Naive thymus-derived CD4-positive, alpha-beta T cell (primary cell): ENCODE measurements around the gene POLE2. TPM values are rescaled to one million over a fixed set of nuclear protein-coding genes. Genes with fewer than 3 reads are reported as not detected.
"Not testable (repeated sequence)": the region's sequence is repeated elsewhere in the genome, so short reads cannot be mapped to it uniquely, and the experiment has no call there.

ENCODE experiments used
- ATAC-seq: fragments of 150-1000 bp; cut with Tn5 transposase; 2 replicates; pipeline ENCODE4 v1.10.0; 2021; ENCODE audit warnings: mild to moderate bottlenecking, moderate library complexity
- CTCF ChIA-PET: fragments of 350-600 bp; sonication (Branson Sonifier 250); formaldehyde crosslinking; loops from one replicate; lab custom pipeline; 2021; ENCODE audit warnings: antibody characterized with exemption; lab: Charles Lee
- POLR2A ChIA-PET: fragments of 350-600 bp; sonication (Branson Sonifier 250); formaldehyde crosslinking; loops from one replicate; lab custom pipeline; 2021; ENCODE audit warnings: antibody characterized with exemption, inconsistent platforms; lab: Charles Lee
- DNase-seq, 9 donors: peaks; one replicate each; pipeline versions ENCODE4 v3.0.0 to v3.0.0-alpha.2; 2020 to 2022; ENCODE audit warnings: mixed read lengths in 1 of 9
- H3K27ac ChIP-seq: one replicate; pipeline ENCODE4 v1.7.0; 2013; ENCODE audit warnings: mild to moderate bottlenecking, low read depth, low read length, moderate library complexity
- H3K27me3 ChIP-seq, 2 donors: one replicate each; pipeline ENCODE4 v1.7.0; 2013; ENCODE audit warnings: low read length in 2 of 2, mild to moderate bottlenecking in 2 of 2, moderate library complexity in 2 of 2; ENCODE audit not compliant: control insufficient read depth in 2 of 2, insufficient read depth in 2 of 2
- H3K36me3 ChIP-seq, 3 experiments: 1 replicate in 2 of 3; 2 replicates in 1 of 3; pipeline ENCODE4 v1.7.0; 2013; ENCODE audit warnings: low read length in 3 of 3, mild to moderate bottlenecking in 3 of 3, moderate library complexity in 1 of 3; ENCODE audit not compliant: insufficient read depth in 3 of 3, control insufficient read depth in 2 of 3
- H3K4me1 ChIP-seq, 2 donors: one replicate each; pipeline ENCODE4 v1.7.0; 2013; ENCODE audit warnings: low read length in 2 of 2, mild to moderate bottlenecking in 2 of 2, moderate library complexity in 1 of 2; ENCODE audit not compliant: control insufficient read depth in 2 of 2, insufficient read depth in 2 of 2
- H3K4me3 ChIP-seq: 2 replicates; pipeline ENCODE4 v1.7.0; 2013; ENCODE audit warnings: mild to moderate bottlenecking, low read length
- H3K9me3 ChIP-seq, 3 experiments: 1 replicate in 2 of 3; 2 replicates in 1 of 3; pipeline ENCODE4 v1.7.0; 2013; ENCODE audit warnings: low read length in 3 of 3; ENCODE audit not compliant: control insufficient read depth in 2 of 3
- H3K27ac Mint-ChIP-seq, 9 donors: one replicate each; pipeline ENCODE4 v1.8.0; 2020 to 2022; ENCODE audit warnings: mixed read lengths in 9 of 9, mild to moderate bottlenecking in 8 of 9, moderate library complexity in 5 of 9, inconsistent platforms in 2 of 9
- H3K27me3 Mint-ChIP-seq, 5 donors: one replicate each; pipeline ENCODE4 v1.8.0; 2021 to 2022; ENCODE audit warnings: mixed read lengths in 5 of 5, mild to moderate bottlenecking in 1 of 5
- H3K36me3 Mint-ChIP-seq, 5 donors: one replicate each; pipeline ENCODE4 v1.8.0; 2020 to 2022; ENCODE audit warnings: mixed read lengths in 5 of 5, mild to moderate bottlenecking in 3 of 5, inconsistent platforms in 1 of 5
- H3K4me1 Mint-ChIP-seq, 7 donors: one replicate each; pipeline ENCODE4 v1.8.0; 2020 to 2022; ENCODE audit warnings: mixed read lengths in 7 of 7, mild to moderate bottlenecking in 3 of 7, inconsistent platforms in 1 of 7
- H3K4me3 Mint-ChIP-seq, 10 donors: one replicate each; pipeline ENCODE4 v1.8.0; 2020 to 2022; ENCODE audit warnings: mild to moderate bottlenecking in 10 of 10, mixed read lengths in 10 of 10, moderate library complexity in 6 of 10, inconsistent platforms in 2 of 10
- H3K9me3 Mint-ChIP-seq, 11 donors: one replicate each; pipeline ENCODE4 v1.8.0; 2020 to 2022; ENCODE audit warnings: mixed read lengths in 11 of 11, mild to moderate bottlenecking in 4 of 11, inconsistent platforms in 1 of 11, moderate library complexity in 1 of 11
- intact Hi-C, 2 donors: fragments of 100-400 bp; cut with micrococcal nuclease; formaldehyde crosslinking; loops; one replicate each; pipeline ENCODE4 v1.15.1; 2023
- polyA plus RNA-seq, 2 donors: library from polyadenylated mRNA; unstranded; fragments of 300-500 nt; fragmentation: Illumina TruSeq; gene quantifications; one replicate each; pipeline ENCODE4 v1.2.3, GENCODE V29; 2021
- total RNA-seq, 6 experiments: library from RNA in 5 of 6; stranded (reverse) in 5 of 6; gene quantifications; 1 replicate in 5 of 6; 2 replicates in 1 of 6; pipeline ENCODE4 v1.2.3 and lab custom pipeline; 2021 to 2026

The POLE2 gene, protein sequence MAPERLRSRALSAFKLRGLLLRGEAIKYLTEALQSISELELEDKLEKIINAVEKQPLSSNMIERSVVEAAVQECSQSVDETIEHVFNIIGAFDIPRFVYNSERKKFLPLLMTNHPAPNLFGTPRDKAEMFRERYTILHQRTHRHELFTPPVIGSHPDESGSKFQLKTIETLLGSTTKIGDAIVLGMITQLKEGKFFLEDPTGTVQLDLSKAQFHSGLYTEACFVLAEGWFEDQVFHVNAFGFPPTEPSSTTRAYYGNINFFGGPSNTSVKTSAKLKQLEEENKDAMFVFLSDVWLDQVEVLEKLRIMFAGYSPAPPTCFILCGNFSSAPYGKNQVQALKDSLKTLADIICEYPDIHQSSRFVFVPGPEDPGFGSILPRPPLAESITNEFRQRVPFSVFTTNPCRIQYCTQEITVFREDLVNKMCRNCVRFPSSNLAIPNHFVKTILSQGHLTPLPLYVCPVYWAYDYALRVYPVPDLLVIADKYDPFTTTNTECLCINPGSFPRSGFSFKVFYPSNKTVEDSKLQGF
- total RNA-seq, result 10 to 100 TPM in 1 of 5 experiments, 1 to 10 TPM in 3, under 1 TPM in 1; 0.80 to 23.1 (median 1.2) TPM
- 1 to 10 TPM in 1 of 2 donors, under 1 TPM in 1; 0.90 to 2.1 TPM for polyA plus RNA-seq
- 0.40 reads per million for total RNA-seq (lab: John Stamatoyannopoulos, UW)

- H3K27ac Mint-ChIP-seq, result peak within 1 kb of the TSS; percentile 71 to 91 (median 87)
- Histone ChIP-seq H3K27ac (peak within 1 kb of the TSS; percentile 68), H3K27me3 (no peaks in the 10 kb centered on the region), H3K4me1 (peaks cover 6 to 11% of the 10 kb centered on the region in 2 donors), H3K4me3 (peak within 1 kb of the TSS; percentile 84), H3K9me3 (no peaks in the 10 kb centered on the region), H3K36me3 (peaks cover 0 to 7% (median 0%) of the 10 kb centered on the region in 3 experiments)
- no peaks in the 10 kb centered on the region for H3K9me3 Mint-ChIP-seq
- H3K36me3 Mint-ChIP-seq, result peaks cover 0 to 7% (median 0%) of the 10 kb centered on the region in 5 donors
- intact Hi-C loops, result loop anchor here (1.0 to 5.0 kb wide), 7 partner anchors 54 to 624 kb away; partner anchors contain the start of genes DMAC2L (in 2 of the 2), L2HGDH (in 2 of the 2), MGAT2 (in 1 of the 2) and RPL36AL (in 1 of the 2)
- peak within 1 kb of the TSS; percentile 82 to 93 (median 87) for H3K4me3 Mint-ChIP-seq
- CTCF ChIA-PET, result interaction anchor here (0.7 kb wide), 1 partner anchor 54 kb away, joined by 4 read pairs; the partner anchor contains the start of gene DNAAF2
- H3K4me1 Mint-ChIP-seq, result peaks cover 20 to 54% (median 27%) of the 10 kb centered on the region in 7 donors
- DNase-seq, result peak; percentile 46 to 87 (median 57)
- POLR2A ChIA-PET, result interaction anchor here (0.6 to 3.2 kb wide), 13 partner anchors 12 to 174 kb away, joined by 3 to 25 read pairs (median 4); partner anchors contain the start of genes DNAAF2, KLHDC2, LRR1 and MGAT2
- ATAC-seq, result peak; percentile 87
- no peaks in the 10 kb centered on the region for H3K27me3 Mint-ChIP-seq
Measured at GRCh38 chr14:49687942-49688700, at the start of gene POLE2. Gene POLE2 (minus strand): TSS chr14:49688214. CDS start chr14:49688203, 11 bp downstream.

DNA sequence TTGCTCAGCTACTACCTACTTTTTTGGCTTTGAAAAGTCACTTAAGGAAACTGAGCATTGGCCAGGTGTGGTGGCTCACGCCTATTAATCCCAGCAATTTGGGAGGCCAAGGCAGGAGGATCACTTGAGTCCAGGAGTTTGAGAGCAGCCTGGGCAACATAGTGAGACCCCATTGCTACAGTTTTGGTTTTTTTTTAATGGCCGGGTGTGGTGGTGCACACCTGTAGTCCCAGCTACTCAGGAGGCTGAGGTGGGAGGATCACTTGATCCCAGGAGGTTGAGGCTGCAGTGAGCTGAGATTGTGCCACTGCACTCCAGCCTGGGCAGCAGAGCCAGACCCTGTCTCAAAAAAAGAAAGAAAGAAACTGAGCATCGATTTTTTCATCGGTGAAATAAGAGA lies 47.7 kb upstream of the POLE2 start:
- H3K36me3 Mint-ChIP-seq, result peaks cover 0 to 38% (median 17%) of the 10 kb centered on the region in 5 donors
- H3K4me3 ChIP-seq, H3K27me3 Mint-ChIP-seq, H3K27me3 ChIP-seq, H3K9me3 ChIP-seq, intact Hi-C loops, H3K9me3 Mint-ChIP-seq, ATAC-seq, DNase-seq, H3K4me3 Mint-ChIP-seq, H3K4me1 ChIP-seq, H3K4me1 Mint-ChIP-seq, H3K27ac Mint-ChIP-seq, H3K27ac ChIP-seq, CTCF ChIA-PET: not testable (repeated sequence)
- POLR2A ChIA-PET, result interaction anchor here (0.6 to 1.8 kb wide), 3 partner anchors 8 to 77 kb away, joined by 4 to 8 read pairs (median 5); partner anchors contain the start of gene KLHDC2
- peaks cover 0 to 16% (median 0%) of the 10 kb centered on the region in 3 experiments for H3K36me3 ChIP-seq

DNA sequence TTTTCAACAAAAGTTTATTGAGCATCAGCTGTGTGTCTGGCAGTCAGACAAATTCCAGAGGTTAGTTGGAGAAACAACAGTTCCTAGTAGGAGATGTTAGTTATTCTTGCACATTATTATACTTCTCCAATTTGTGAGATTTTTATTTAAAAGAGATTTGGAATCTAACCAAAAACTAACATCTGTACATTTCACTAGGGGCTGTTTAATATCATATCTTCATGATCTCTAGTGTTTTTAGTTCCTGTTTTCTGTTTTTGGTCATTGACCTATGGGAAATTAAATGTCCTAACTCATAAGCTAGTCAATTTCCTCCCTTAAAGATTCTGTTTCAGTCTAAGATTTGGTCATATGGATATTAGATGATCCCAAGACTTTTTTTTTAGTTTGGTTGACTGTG lies 45.8 kb upstream of the POLE2 start:
- Mint-ChIP-seq H3K27me3 (no peaks in the 10 kb centered on the region), H3K4me1 (no peaks in the 10 kb centered on the region), H3K4me3 (no peak overlapping the region), H3K27ac (no peak overlapping the region), H3K36me3 (peaks cover 0 to 37% (median 20%) of the 10 kb centered on the region in 5 donors), H3K9me3 (no peaks in the 10 kb centered on the region)
- no peaks in the 10 kb centered on the region for H3K27me3 ChIP-seq
- no peak overlapping the region for H3K27ac ChIP-seq
- intact Hi-C loops, result no loop called here
- H3K4me3 ChIP-seq, result no peak overlapping the region
- ATAC-seq (no peak), DNase-seq (no peak)
- H3K4me1 ChIP-seq, result no peaks in the 10 kb centered on the region
- H3K9me3 ChIP-seq, result no peaks in the 10 kb centered on the region
- POLR2A ChIA-PET, result no interaction called here
- peaks cover 0 to 15% (median 0%) of the 10 kb centered on the region in 3 experiments for H3K36me3 ChIP-seq
- CTCF ChIA-PET, result no interaction called here

- no peak overlapping the region for H3K4me3 Mint-ChIP-seq
- POLR2A ChIA-PET, result interaction anchor here (1.4 kb wide), 1 partner anchor 35 kb away, joined by 4 read pairs; the partner anchor contains the start of gene KLHDC2
- no peaks in the 10 kb centered on the region for H3K27me3 Mint-ChIP-seq
- Histone ChIP-seq H3K27ac (no peak overlapping the region), H3K36me3 (peaks cover 0 to 11% (median 0%) of the 10 kb centered on the region in 3 experiments), H3K4me1 (no peaks in the 10 kb centered on the region), H3K9me3 (no peaks in the 10 kb centered on the region), H3K4me3 (no peak overlapping the region), H3K27me3 (no peaks in the 10 kb centered on the region)
- no peaks in the 10 kb centered on the region for H3K4me1 Mint-ChIP-seq
- no peaks in the 10 kb centered on the region for H3K9me3 Mint-ChIP-seq
- intact Hi-C loops, result no loop called here
- no peak for ATAC-seq
- peaks cover 0 to 44% (median 18%) of the 10 kb centered on the region in 5 donors for H3K36me3 Mint-ChIP-seq
- H3K27ac Mint-ChIP-seq, result no peak overlapping the region
- DNase-seq, result no peak
- CTCF ChIA-PET, result no interaction called here
Measured at GRCh38 chr14:49732896-49733295, 44.9 kb upstream of the POLE2 start.

DNA sequence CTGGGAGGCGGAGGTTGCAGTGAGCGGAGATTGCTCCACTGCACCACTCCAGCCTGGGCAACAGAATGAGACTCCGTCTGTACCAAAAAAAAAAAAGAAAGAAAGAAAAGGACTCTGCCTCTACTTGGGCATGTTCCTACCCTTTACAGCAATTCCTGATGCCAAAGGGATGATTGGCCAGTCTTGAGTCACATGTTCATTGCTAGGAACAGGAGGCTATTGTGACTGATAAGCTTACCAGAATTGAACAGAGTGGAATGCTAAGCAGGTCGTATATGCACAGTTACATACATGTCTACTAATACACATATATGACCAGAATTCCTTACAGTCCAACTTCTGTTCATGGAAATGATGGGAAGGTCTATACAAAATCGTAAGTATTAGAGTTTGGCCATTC lies 39.2 kb upstream of the POLE2 start:
- ATAC-seq (no peak), DNase-seq (no peak)
- Histone ChIP-seq H3K27me3 (no peaks in the 10 kb centered on the region), H3K4me1 (no peaks in the 10 kb centered on the region), H3K27ac (no peak overlapping the region), H3K9me3 (no peaks in the 10 kb centered on the region), H3K4me3 (no peak overlapping the region), H3K36me3 (peaks cover 0 to 13% (median 0%) of the 10 kb centered on the region in 3 experiments)
- H3K4me3 Mint-ChIP-seq, result no peak overlapping the region
- H3K9me3 Mint-ChIP-seq, result no peaks in the 10 kb centered on the region
- H3K27me3 Mint-ChIP-seq, result no peaks in the 10 kb centered on the region
- no peaks in the 10 kb centered on the region for H3K4me1 Mint-ChIP-seq
- ChIA-PET CTCF (no interaction called here), POLR2A (no interaction called here)
- peaks cover 0 to 55% (median 30%) of the 10 kb centered on the region in 5 donors for H3K36me3 Mint-ChIP-seq
- no peak overlapping the region for H3K27ac Mint-ChIP-seq
- intact Hi-C loops, result no loop called here
